SU-DHL-6 (cell line): ENCODE measurements around the gene DIAPH3.

ENCODE experiments used
- EZH2phosphoT487 ChIP-seq: fragments of 200-600 bp; sonication (generic), shearing (Covaris generic); conservative IDR thresholded peaks from 2 replicates; pipeline ENCODE4 v1.6.1; 2018; ENCODE audit warnings: mild to moderate bottlenecking, antibody characterized with exemption, low read length, moderate library complexity, mixed read lengths
- TF ChIP-seq, protein P1 (sequence below): fragments of 200-600 bp; sonication (generic); IDR thresholded peaks from one replicate; pipeline ENCODE4 v1.5.1; 2017; ENCODE audit warnings: antibody characterized with exemption, mild to moderate bottlenecking, low read length, moderate library complexity; ENCODE audit not compliant: insufficient read depth, poor library complexity, severe bottlenecking

DNA sequence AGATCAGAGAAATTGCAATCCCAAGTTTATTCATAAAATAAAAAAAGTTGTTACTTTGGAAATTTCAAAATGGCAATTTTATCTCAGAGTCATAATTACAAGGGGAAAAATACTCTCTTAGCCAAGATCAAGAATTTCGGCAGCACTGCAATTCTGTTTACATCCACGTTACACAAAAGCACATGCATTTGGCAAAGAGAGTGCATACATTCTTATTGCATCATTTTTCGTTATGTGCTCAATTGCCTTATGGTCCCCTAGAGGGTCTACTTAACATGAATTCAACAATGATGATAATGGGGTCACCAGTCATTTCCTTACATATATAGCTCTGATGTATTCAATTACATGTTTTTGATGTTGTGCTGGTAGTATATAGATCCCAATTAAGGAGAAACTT, 498.0 kb downstream of the DIAPH3 start:
- TF ChIP-seq, protein P1, sequence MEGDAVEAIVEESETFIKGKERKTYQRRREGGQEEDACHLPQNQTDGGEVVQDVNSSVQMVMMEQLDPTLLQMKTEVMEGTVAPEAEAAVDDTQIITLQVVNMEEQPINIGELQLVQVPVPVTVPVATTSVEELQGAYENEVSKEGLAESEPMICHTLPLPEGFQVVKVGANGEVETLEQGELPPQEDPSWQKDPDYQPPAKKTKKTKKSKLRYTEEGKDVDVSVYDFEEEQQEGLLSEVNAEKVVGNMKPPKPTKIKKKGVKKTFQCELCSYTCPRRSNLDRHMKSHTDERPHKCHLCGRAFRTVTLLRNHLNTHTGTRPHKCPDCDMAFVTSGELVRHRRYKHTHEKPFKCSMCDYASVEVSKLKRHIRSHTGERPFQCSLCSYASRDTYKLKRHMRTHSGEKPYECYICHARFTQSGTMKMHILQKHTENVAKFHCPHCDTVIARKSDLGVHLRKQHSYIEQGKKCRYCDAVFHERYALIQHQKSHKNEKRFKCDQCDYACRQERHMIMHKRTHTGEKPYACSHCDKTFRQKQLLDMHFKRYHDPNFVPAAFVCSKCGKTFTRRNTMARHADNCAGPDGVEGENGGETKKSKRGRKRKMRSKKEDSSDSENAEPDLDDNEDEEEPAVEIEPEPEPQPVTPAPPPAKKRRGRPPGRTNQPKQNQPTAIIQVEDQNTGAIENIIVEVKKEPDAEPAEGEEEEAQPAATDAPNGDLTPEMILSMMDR: no peak
- TF ChIP-seq EZH2phosphoT487: no peak
